H9 (cell line): ENCODE data around the gene BLOC1S5. TPM values are rescaled to one million over a fixed set of nuclear protein-coding genes. Genes with fewer than 3 reads are reported as not detected.

Experiments
- DNase-seq: peaks from one replicate; pipeline ENCODE4 v3.0.0-alpha.2; 2017
- H2AFZ ChIP-seq: one replicate; pipeline ENCODE4 v1.6.1; 2013; ENCODE audit warnings: mild to moderate bottlenecking, low read length, control low read depth, moderate library complexity
- H2AK5ac ChIP-seq: 2 replicates; pipeline ENCODE4 v1.6.1; 2013; ENCODE audit warnings: low read length, control low read depth, mixed read lengths; ENCODE audit not compliant: insufficient read length
- H2BK120ac ChIP-seq: one replicate; pipeline ENCODE4 v1.6.1; 2013; ENCODE audit warnings: low read depth, mild to moderate bottlenecking, low read length, control low read depth, inconsistent platforms; ENCODE audit not compliant: poor library complexity, severe bottlenecking
- H2BK12ac ChIP-seq: 2 replicates; pipeline ENCODE4 v1.6.1; 2013; ENCODE audit warnings: low read length, control low read depth, mixed read lengths, low read depth; ENCODE audit not compliant: insufficient read length
- H2BK15ac ChIP-seq: 2 replicates; pipeline ENCODE4 v1.6.1; 2013; ENCODE audit warnings: low read depth, low read length, control low read depth
- H2BK20ac ChIP-seq: one replicate; pipeline ENCODE4 v1.6.1; 2013; ENCODE audit warnings: low read depth, mild to moderate bottlenecking, low read length, control low read depth, inconsistent platforms; ENCODE audit not compliant: poor library complexity, severe bottlenecking
- H2BK5ac ChIP-seq: 2 replicates; pipeline ENCODE4 v1.6.1; 2013; ENCODE audit warnings: low read length, control low read depth, mixed read lengths; ENCODE audit not compliant: insufficient read length
- H3K14ac ChIP-seq: 2 replicates; pipeline ENCODE4 v1.6.1; 2013; ENCODE audit warnings: low read length, control low read depth; ENCODE audit not compliant: insufficient read depth
- H3K18ac ChIP-seq: 2 replicates; pipeline ENCODE4 v1.6.1; 2013; ENCODE audit warnings: low read depth, mild to moderate bottlenecking, mixed read lengths, low read length, control low read depth; ENCODE audit not compliant: insufficient read length
- H3K23ac ChIP-seq: 2 replicates; pipeline ENCODE4 v1.6.1; 2013; ENCODE audit warnings: low read length, control low read depth, mixed read lengths, low read depth; ENCODE audit not compliant: insufficient read length
- H3K23me2 ChIP-seq: 2 replicates; pipeline ENCODE4 v1.6.1; 2013; ENCODE audit warnings: low read depth, mild to moderate bottlenecking, mixed read lengths, low read length, control low read depth; ENCODE audit not compliant: insufficient read length, poor library complexity, severe bottlenecking
- H3K27ac ChIP-seq: 2 replicates; pipeline ENCODE4 v1.5.1; 2013; ENCODE audit warnings: low read length, control low read depth, mixed read lengths, low read depth; ENCODE audit not compliant: insufficient read length
- H3K27me3 ChIP-seq: 2 replicates; pipeline ENCODE4 v1.6.1; 2013; ENCODE audit warnings: low read length, control low read depth, inconsistent platforms; ENCODE audit not compliant: insufficient read depth
- H3K4ac ChIP-seq: 2 replicates; pipeline ENCODE4 v1.6.1; 2013; ENCODE audit warnings: low read depth, mild to moderate bottlenecking, control low read depth, inconsistent platforms, low read length, moderate library complexity
- H3K4me1 ChIP-seq: 2 replicates; pipeline ENCODE4 v1.6.1; 2013; ENCODE audit warnings: low read length, control low read depth, inconsistent platforms; ENCODE audit not compliant: insufficient read depth
- H3K4me2 ChIP-seq: 2 replicates; pipeline ENCODE4 v1.6.1; 2013; ENCODE audit warnings: low read length, control low read depth, mixed read lengths; ENCODE audit not compliant: insufficient read length, insufficient read depth
- H3K56ac ChIP-seq: 2 replicates; pipeline ENCODE4 v1.6.1; 2013; ENCODE audit warnings: low read depth, mild to moderate bottlenecking, mixed read lengths, low read length, control low read depth; ENCODE audit not compliant: insufficient read length
- H3K79me1 ChIP-seq: 2 replicates; pipeline ENCODE4 v1.6.1; 2013; ENCODE audit warnings: low read depth, mild to moderate bottlenecking, moderate library complexity, low read length, control low read depth, inconsistent platforms; ENCODE audit not compliant: insufficient read depth, poor library complexity, severe bottlenecking
- H3K79me2 ChIP-seq: 2 replicates; pipeline ENCODE4 v1.6.1; 2013; ENCODE audit warnings: low read length, control low read depth, inconsistent platforms; ENCODE audit not compliant: insufficient read depth
- H3K9ac ChIP-seq: 2 replicates; pipeline ENCODE4 v1.6.1; 2013; ENCODE audit warnings: low read length, control low read depth, mixed read lengths; ENCODE audit not compliant: insufficient read length; ENCODE audit errors: extremely low read depth
- H3K9me3 ChIP-seq: one replicate; pipeline ENCODE4 v1.6.1; 2013; ENCODE audit warnings: low read depth, low read length, inconsistent platforms; ENCODE audit not compliant: control insufficient read depth
- H3T11ph ChIP-seq: one replicate; pipeline ENCODE4 v1.6.1; 2013; ENCODE audit warnings: mild to moderate bottlenecking, low read length, control low read depth, inconsistent platforms
- H4K20me1 ChIP-seq: one replicate; pipeline ENCODE4 v1.6.1; 2013; ENCODE audit not compliant: control insufficient read depth, insufficient read length, insufficient read depth
- H4K5ac ChIP-seq: 2 replicates; pipeline ENCODE4 v1.6.1; 2013; ENCODE audit warnings: low read depth, mild to moderate bottlenecking, mixed read lengths, low read length, control low read depth; ENCODE audit not compliant: insufficient read length
- H4K8ac ChIP-seq: replicated peaks from 2 replicates; pipeline ENCODE4 v1.6.1; 2013; ENCODE audit warnings: low read length, control low read depth, mixed read lengths, low read depth; ENCODE audit not compliant: insufficient read length
- H4K91ac ChIP-seq: 2 replicates; pipeline ENCODE4 v1.6.1; 2013; ENCODE audit warnings: low read depth, mild to moderate bottlenecking, moderate library complexity, mixed read lengths, low read length, control low read depth; ENCODE audit not compliant: insufficient read length
- H3K27ac Mint-ChIP-seq, 3 experiments: 2 replicates in 2 of 3; 3 replicates in 1 of 3; pipeline ENCODE4 v1.8.0; 2020 to 2021; ENCODE audit warnings: mixed read lengths in 3 of 3, mild to moderate bottlenecking in 1 of 3, moderate library complexity in 1 of 3
- H3K27me3 Mint-ChIP-seq: 2 replicates; pipeline ENCODE4 v1.8.0; 2021; ENCODE audit warnings: low read depth, mild to moderate bottlenecking, moderate library complexity, mixed read lengths
- H3K36me3 Mint-ChIP-seq, 3 experiments: 2 replicates in 2 of 3; 3 replicates in 1 of 3; pipeline ENCODE4 v1.8.0; 2020 to 2021; ENCODE audit warnings: low read depth in 3 of 3, mixed read lengths in 3 of 3; ENCODE audit not compliant: insufficient read depth in 1 of 3
- H3K4me1 Mint-ChIP-seq, 2 experiments: 2 replicates each; pipeline ENCODE4 v1.8.0; 2020; ENCODE audit warnings: mixed read lengths in 2 of 2
- H3K4me3 Mint-ChIP-seq, 2 experiments: 2 replicates in 1 of 2; 3 replicates in 1 of 2; pipeline ENCODE4 v1.8.0; 2020 to 2021; ENCODE audit warnings: mild to moderate bottlenecking in 2 of 2, mixed read lengths in 2 of 2, moderate library complexity in 1 of 2
- H3K9me3 Mint-ChIP-seq, 2 experiments: 2 replicates in 1 of 2; 3 replicates in 1 of 2; pipeline ENCODE4 v1.8.0; 2020; ENCODE audit warnings: mild to moderate bottlenecking in 2 of 2, mixed read lengths in 2 of 2, moderate library complexity in 1 of 2
- CTCF ChIP-seq: fragments of 200-600 bp; sonication (generic); conservative IDR thresholded peaks from 3 replicates; pipeline ENCODE4 v1.8.0; 2021; ENCODE audit warnings: antibody characterized with exemption, mild to moderate bottlenecking
- WGBS: extraction: QIAGEN DNeasy Blood & Tissue Kit; methylation state at CpG from one replicate; pipeline ENCODE4 v1.1.7; 2013; ENCODE audit warnings: missing lambda C conversion rate, low lambda C conversion rate, mixed read lengths; ENCODE audit not compliant: insufficient read length; ENCODE audit errors: extremely low coverage; 5-methylcytosine and 5-hydroxymethylcytosine counted together
- total RNA-seq: library from RNA; stranded (reverse); gene quantifications from 2 replicates; pipeline ENCODE4 v1.2.1, GENCODE V29; 2021

BLOC1S5 gene
- total RNA-seq, 1 experiment from 2014 or later: 15.6 TPM

GRCh38 chr6:7974565-7974937 is 89.6 kb downstream of the BLOC1S5 start:
- no peak overlapping the region for H3K23ac ChIP-seq
- no peaks in the 10 kb centered on the region for H3K27me3 ChIP-seq
- no peak for TF ChIP-seq CTCF
- H2BK5ac ChIP-seq: no peak overlapping the region
- no peak overlapping the region for H4K5ac ChIP-seq
- no peak overlapping the region for H3K56ac ChIP-seq
- DNase-seq: no peak
- peaks cover 6 to 11% (median 9%) of the 10 kb centered on the region in 3 experiments; a peak in 6 of 7 replicates for H3K36me3 Mint-ChIP-seq
- no peaks in the 10 kb centered on the region for H3K79me2 ChIP-seq
- no peaks in the 10 kb centered on the region for H3K4me1 ChIP-seq
- H2AK5ac ChIP-seq: no peak overlapping the region
- H2BK120ac ChIP-seq: no peak overlapping the region
- peaks cover 13 to 15% of the 10 kb centered on the region in 2 experiments for H3K9me3 Mint-ChIP-seq
- no peak overlapping the region for H2AFZ ChIP-seq
- H4K8ac ChIP-seq: no peak overlapping the region
- H3K27ac ChIP-seq: no peak overlapping the region
- H3K4ac ChIP-seq: no peak overlapping the region
- H2BK20ac ChIP-seq: no peak overlapping the region
- H3K27me3 Mint-ChIP-seq: peaks cover 2% of the 10 kb centered on the region; the same call in 1 of the 2 replicates
- no peak overlapping the region for H2BK15ac ChIP-seq
- no peak overlapping the region for H4K91ac ChIP-seq
- no peaks in the 10 kb centered on the region for H3K79me1 ChIP-seq
- no peak overlapping the region for H3K4me2 ChIP-seq
- no peaks in the 10 kb centered on the region for H4K20me1 ChIP-seq
- no peak overlapping the region for H3K18ac ChIP-seq
- no peak overlapping the region for H3T11ph ChIP-seq
- peaks cover 8% of the 10 kb centered on the region for H3K9me3 ChIP-seq
- no peak overlapping the region for H2BK12ac ChIP-seq
- no peak overlapping the region for H3K14ac ChIP-seq
- H3K23me2 ChIP-seq: no peaks in the 10 kb centered on the region
- H3K9ac ChIP-seq: no peak overlapping the region
- H3K4me1 Mint-ChIP-seq: peaks cover 2 to 5% of the 10 kb centered on the region in 2 experiments; a peak in 3 of 4 replicates
- H3K4me3 Mint-ChIP-seq: no peak overlapping the region
- WGBS: no CpG with 5 or more reads among the region's 5 CpGs
- no peak overlapping the region; a peak in 1 of 7 replicates for H3K27ac Mint-ChIP-seq
